ENCODE measurements around the gene ARF4. TPM values are rescaled to one million over a fixed set of nuclear protein-coding genes. Genes with fewer than 3 reads are reported as not detected.

The ARF4 gene
- total and polyA plus RNA-seq, 10 of the 15 experiments (the other 5 are each of a cell fraction or from before 2014, with no cell fraction given), result 66.2 to 283 (median 128) TPM

DNA sequence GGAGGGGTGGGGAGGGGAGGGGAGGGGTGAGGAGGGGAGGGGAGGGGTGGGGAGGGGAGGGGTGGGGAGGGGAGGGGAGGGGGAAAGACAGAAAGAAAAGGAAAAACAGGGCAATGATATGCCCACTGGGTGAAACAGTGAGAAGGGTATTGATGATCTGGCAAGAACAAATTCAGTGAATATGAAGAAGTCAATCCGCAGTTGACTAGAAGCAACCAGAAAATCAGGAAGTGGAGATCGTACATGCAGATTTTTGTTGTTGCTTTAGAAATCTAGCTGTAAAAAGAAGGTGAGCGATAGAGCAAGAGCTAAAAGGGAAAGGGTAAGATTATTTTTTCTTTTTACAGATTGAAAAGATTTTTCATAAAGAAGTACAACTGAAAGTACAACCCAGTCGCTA lies 47.6 kb upstream of the ARF4 start (continued):
- TF ChIP-seq, protein P1, sequence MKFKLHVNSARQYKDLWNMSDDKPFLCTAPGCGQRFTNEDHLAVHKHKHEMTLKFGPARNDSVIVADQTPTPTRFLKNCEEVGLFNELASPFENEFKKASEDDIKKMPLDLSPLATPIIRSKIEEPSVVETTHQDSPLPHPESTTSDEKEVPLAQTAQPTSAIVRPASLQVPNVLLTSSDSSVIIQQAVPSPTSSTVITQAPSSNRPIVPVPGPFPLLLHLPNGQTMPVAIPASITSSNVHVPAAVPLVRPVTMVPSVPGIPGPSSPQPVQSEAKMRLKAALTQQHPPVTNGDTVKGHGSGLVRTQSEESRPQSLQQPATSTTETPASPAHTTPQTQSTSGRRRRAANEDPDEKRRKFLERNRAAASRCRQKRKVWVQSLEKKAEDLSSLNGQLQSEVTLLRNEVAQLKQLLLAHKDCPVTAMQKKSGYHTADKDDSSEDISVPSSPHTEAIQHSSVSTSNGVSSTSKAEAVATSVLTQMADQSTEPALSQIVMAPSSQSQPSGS (IDR thresholded peaks at IDR 0.05; ENCODE audit: low read length), result no peak

DNA sequence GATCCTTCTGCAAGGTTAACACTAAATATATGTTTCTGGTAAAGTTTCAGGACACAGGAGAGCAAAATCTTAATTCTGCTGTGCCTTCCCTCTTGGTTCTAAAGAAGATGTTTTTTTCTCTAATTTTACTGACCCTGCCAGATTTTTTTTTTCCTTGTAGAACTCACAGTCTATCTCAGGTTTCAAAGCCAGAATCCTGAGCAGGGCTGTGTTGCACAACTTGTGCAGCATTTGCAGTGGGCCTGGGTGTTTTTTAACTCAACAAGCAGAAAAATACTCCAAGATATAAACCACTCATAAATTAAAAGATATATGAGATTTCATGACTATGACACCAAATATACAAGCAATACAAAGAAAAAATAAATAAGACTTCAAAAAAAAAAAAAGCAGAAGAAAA lies 40.2 kb upstream of the ARF4 start:
- H3K79me2 ChIP-seq (ENCODE audit: control insufficient read depth, insufficient read depth, low read length), result no peaks in the 10 kb centered on the region
- ChIA-PET SMC1A (ENCODE audit: uncharacterized antibody, unreplicated experiment) (no interaction called here), RAD21 (ENCODE audit: unreplicated experiment) (no interaction called here), CTCF (no interaction called here), POLR2A (no interaction called here)
- no peaks in the 10 kb centered on the region for H3K27me3 ChIP-seq (replicated peaks in 1 of 2; ENCODE audit: control insufficient read depth in 2 of 2, insufficient read depth in 2 of 2, low read length in 1 of 2)
- intact Hi-C loops (cut with micrococcal nuclease; ENCODE audit: unreplicated experiment), result no loop called here
- no peak overlapping the region for H2AFZ ChIP-seq (ENCODE audit: control insufficient read depth, low read depth, low read length)
- no peak overlapping the region for H3K4me3 ChIP-seq
- in situ Hi-C loops (cut with MboI), result no loop called here
- H4K20me1 ChIP-seq (ENCODE audit: control insufficient read depth, insufficient read depth), result no peaks in the 10 kb centered on the region
- no peak overlapping the region for H3K4me2 ChIP-seq (ENCODE audit: control insufficient read depth, insufficient read depth)
- H3K4me1 ChIP-seq (ENCODE audit: control insufficient read depth, insufficient read depth, low read length), result no peaks in the 10 kb centered on the region
- H3K9ac ChIP-seq (ENCODE audit: control insufficient read depth, insufficient read depth, low read length), result no peak overlapping the region
- ATAC-seq (no peak), DNase-seq (ENCODE audit: low read depth, low spot score) (no peak), FAIRE-seq (no peak)
- no peak overlapping the region for H3K27ac ChIP-seq (ENCODE audit: control insufficient read depth, insufficient read depth)
- peaks cover 0 to 8% of the 10 kb centered on the region in 2 experiments; a peak in 1 of 4 replicates for H3K36me3 ChIP-seq (ENCODE audit: control insufficient read depth in 2 of 2, insufficient read depth in 2 of 2, low read length in 1 of 2)
- no TSS peak for BruUV-seq (replicated peaks)
- TF ChIP-seq, protein P2, sequence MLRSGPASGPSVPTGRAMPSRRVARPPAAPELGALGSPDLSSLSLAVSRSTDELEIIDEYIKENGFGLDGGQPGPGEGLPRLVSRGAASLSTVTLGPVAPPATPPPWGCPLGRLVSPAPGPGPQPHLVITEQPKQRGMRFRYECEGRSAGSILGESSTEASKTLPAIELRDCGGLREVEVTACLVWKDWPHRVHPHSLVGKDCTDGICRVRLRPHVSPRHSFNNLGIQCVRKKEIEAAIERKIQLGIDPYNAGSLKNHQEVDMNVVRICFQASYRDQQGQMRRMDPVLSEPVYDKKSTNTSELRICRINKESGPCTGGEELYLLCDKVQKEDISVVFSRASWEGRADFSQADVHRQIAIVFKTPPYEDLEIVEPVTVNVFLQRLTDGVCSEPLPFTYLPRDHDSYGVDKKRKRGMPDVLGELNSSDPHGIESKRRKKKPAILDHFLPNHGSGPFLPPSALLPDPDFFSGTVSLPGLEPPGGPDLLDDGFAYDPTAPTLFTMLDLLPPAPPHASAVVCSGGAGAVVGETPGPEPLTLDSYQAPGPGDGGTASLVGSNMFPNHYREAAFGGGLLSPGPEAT (IDR thresholded peaks at IDR 0.05; ENCODE audit: low read depth), result no peak
- TF ChIP-seq NR2C2 (IDR thresholded peaks at IDR 0.05; ENCODE audit: borderline replicate concordance, control insufficient read depth, insufficient read length, low read depth) (no peak), SRF (IDR thresholded peaks at IDR 0.05; ENCODE audit: low read depth in 2 of 2, low read length in 2 of 2) (no peak), KDM1A (IDR thresholded peaks at IDR 0.05; ENCODE audit: borderline replicate concordance) (no peak), MXI1 (IDR thresholded peaks at IDR 0.05; ENCODE audit: low read depth, low read length) (no peak), CBX3 (IDR thresholded peaks at IDR 0.05; ENCODE audit: borderline replicate concordance, low read depth) (no peak), RCOR1 (conservative IDR thresholded peaks at IDR 0.05; ENCODE audit: low read depth, low read length) (no peak), SMARCA5 (IDR thresholded peaks at IDR 0.05) (no peak)
- TF ChIP-seq, protein P3, sequence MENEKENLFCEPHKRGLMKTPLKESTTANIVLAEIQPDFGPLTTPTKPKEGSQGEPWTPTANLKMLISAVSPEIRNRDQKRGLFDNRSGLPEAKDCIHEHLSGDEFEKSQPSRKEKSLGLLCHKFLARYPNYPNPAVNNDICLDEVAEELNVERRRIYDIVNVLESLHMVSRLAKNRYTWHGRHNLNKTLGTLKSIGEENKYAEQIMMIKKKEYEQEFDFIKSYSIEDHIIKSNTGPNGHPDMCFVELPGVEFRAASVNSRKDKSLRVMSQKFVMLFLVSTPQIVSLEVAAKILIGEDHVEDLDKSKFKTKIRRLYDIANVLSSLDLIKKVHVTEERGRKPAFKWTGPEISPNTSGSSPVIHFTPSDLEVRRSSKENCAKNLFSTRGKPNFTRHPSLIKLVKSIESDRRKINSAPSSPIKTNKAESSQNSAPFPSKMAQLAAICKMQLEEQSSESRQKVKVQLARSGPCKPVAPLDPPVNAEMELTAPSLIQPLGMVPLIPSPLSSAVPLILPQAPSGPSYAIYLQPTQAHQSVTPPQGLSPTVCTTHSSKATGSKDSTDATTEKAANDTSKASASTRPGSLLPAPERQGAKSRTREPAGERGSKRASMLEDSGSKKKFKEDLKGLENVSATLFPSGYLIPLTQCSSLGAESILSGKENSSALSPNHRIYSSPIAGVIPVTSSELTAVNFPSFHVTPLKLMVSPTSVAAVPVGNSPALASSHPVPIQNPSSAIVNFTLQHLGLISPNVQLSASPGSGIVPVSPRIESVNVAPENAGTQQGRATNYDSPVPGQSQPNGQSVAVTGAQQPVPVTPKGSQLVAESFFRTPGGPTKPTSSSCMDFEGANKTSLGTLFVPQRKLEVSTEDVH (IDR thresholded peaks at IDR 0.05; ENCODE audit: low read depth, partially characterized antibody), result no peak
- TF ChIP-seq, protein P4, sequence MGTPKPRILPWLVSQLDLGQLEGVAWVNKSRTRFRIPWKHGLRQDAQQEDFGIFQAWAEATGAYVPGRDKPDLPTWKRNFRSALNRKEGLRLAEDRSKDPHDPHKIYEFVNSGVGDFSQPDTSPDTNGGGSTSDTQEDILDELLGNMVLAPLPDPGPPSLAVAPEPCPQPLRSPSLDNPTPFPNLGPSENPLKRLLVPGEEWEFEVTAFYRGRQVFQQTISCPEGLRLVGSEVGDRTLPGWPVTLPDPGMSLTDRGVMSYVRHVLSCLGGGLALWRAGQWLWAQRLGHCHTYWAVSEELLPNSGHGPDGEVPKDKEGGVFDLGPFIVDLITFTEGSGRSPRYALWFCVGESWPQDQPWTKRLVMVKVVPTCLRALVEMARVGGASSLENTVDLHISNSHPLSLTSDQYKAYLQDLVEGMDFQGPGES (IDR thresholded peaks at IDR 0.05), result no peak
- TF ChIP-seq, protein P5, sequence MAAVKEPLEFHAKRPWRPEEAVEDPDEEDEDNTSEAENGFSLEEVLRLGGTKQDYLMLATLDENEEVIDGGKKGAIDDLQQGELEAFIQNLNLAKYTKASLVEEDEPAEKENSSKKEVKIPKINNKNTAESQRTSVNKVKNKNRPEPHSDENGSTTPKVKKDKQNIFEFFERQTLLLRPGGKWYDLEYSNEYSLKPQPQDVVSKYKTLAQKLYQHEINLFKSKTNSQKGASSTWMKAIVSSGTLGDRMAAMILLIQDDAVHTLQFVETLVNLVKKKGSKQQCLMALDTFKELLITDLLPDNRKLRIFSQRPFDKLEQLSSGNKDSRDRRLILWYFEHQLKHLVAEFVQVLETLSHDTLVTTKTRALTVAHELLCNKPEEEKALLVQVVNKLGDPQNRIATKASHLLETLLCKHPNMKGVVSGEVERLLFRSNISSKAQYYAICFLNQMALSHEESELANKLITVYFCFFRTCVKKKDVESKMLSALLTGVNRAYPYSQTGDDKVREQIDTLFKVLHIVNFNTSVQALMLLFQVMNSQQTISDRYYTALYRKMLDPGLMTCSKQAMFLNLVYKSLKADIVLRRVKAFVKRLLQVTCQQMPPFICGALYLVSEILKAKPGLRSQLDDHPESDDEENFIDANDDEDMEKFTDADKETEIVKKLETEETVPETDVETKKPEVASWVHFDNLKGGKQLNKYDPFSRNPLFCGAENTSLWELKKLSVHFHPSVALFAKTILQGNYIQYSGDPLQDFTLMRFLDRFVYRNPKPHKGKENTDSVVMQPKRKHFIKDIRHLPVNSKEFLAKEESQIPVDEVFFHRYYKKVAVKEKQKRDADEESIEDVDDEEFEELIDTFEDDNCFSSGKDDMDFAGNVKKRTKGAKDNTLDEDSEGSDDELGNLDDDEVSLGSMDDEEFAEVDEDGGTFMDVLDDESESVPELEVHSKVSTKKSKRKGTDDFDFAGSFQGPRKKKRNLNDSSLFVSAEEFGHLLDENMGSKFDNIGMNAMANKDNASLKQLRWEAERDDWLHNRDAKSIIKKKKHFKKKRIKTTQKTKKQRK (IDR thresholded peaks at IDR 0.05; ENCODE audit: low read depth, low read length), result no peak
- H3K9me3 ChIP-seq (replicated peaks; ENCODE audit: control insufficient read depth, insufficient read depth, low read length), result no peaks in the 10 kb centered on the region
